GM10847 (cell line): ENCODE results near the gene FAM110A.

Experiments
- POLR2A ChIP-seq: IDR thresholded peaks from 2 replicates; pipeline ENCODE4 v1.6.1; 2011; ENCODE audit not compliant: insufficient read length; ENCODE audit errors: extremely low read depth

Gene FAM110A

GRCh38 chr20:881783-882144 lies 48.2 kb downstream of the FAM110A start:
- no peak for TF ChIP-seq POLR2A

- no peak for TF ChIP-seq POLR2A
Observed at GRCh38 chr20:884983-885952, 51.8 kb downstream of the FAM110A start.

- TF ChIP-seq POLR2A = no peak
Observed at GRCh38 chr20:887137-887536, 53.6 kb downstream of the FAM110A start.

GRCh38 chr20:888057-888456 lies 54.5 kb downstream of the FAM110A start:
- no peak for TF ChIP-seq POLR2A

- TF ChIP-seq POLR2A = no peak
Observed at GRCh38 chr20:889106-889505, 55.6 kb downstream of the FAM110A start.

- TF ChIP-seq POLR2A = no peak
Observed at GRCh38 chr20:889932-890463, 56.5 kb downstream of the FAM110A start.

GRCh38 chr20:890666-891057 lies 57.1 kb downstream of the FAM110A start:
- no peak for TF ChIP-seq POLR2A

- no peak for TF ChIP-seq POLR2A
Observed at GRCh38 chr20:891058-891705, 57.7 kb downstream of the FAM110A start.

GRCh38 chr20:891706-892080 lies 58.2 kb downstream of the FAM110A start:
- no peak for TF ChIP-seq POLR2A
